Measurements from ENCODE around the gene TAX1BP1.

The TAX1BP1 gene

GRCh38 chr7:27759491-27759890, 19.5 kb downstream of the TAX1BP1 start:
- Histone ChIP-seq H3K4me1 (ENCODE audit: control insufficient read depth, insufficient read depth, low read length) (no peaks in the 10 kb centered on the region), H3K9me3 (ENCODE audit: control insufficient read depth, insufficient read depth, low read length) (no peaks in the 10 kb centered on the region), H3K9ac (ENCODE audit: low read depth, low read length) (no peak overlapping the region), H3K4me3 (ENCODE audit: low read depth, low read length) (no peak overlapping the region), H3K36me3 (ENCODE audit: control insufficient read depth, insufficient read depth, low read length) (no peaks in the 10 kb centered on the region), H3K27me3 (ENCODE audit: control insufficient read depth, insufficient read depth, low read length) (no peaks in the 10 kb centered on the region)

GRCh38 chr7:27762062-27762461, 22.1 kb downstream of the TAX1BP1 start:
- Histone ChIP-seq H3K36me3 (ENCODE audit: control insufficient read depth, insufficient read depth, low read length) (no peaks in the 10 kb centered on the region), H3K4me1 (ENCODE audit: control insufficient read depth, insufficient read depth, low read length) (no peaks in the 10 kb centered on the region), H3K9me3 (ENCODE audit: control insufficient read depth, insufficient read depth, low read length) (no peaks in the 10 kb centered on the region), H3K27me3 (ENCODE audit: control insufficient read depth, insufficient read depth, low read length) (no peaks in the 10 kb centered on the region), H3K9ac (ENCODE audit: low read depth, low read length) (no peak overlapping the region), H3K4me3 (ENCODE audit: low read depth, low read length) (no peak overlapping the region)

- H3K4me1 ChIP-seq (ENCODE audit: control insufficient read depth, insufficient read depth, low read length), result no peaks in the 10 kb centered on the region
- H3K27me3 ChIP-seq (ENCODE audit: control insufficient read depth, insufficient read depth, low read length), result no peaks in the 10 kb centered on the region
- H3K9me3 ChIP-seq (ENCODE audit: control insufficient read depth, insufficient read depth, low read length), result no peaks in the 10 kb centered on the region
- no peak overlapping the region for H3K4me3 ChIP-seq (ENCODE audit: low read depth, low read length)
- no peak overlapping the region for H3K9ac ChIP-seq (ENCODE audit: low read depth, low read length)
- no peaks in the 10 kb centered on the region for H3K36me3 ChIP-seq (ENCODE audit: control insufficient read depth, insufficient read depth, low read length)
Observed at GRCh38 chr7:27763983-27764508, 24.1 kb downstream of the TAX1BP1 start.

GRCh38 chr7:27765841-27766240, 25.9 kb downstream of the TAX1BP1 start:
- Histone ChIP-seq H3K4me1 (ENCODE audit: control insufficient read depth, insufficient read depth, low read length) (no peaks in the 10 kb centered on the region), H3K9me3 (ENCODE audit: control insufficient read depth, insufficient read depth, low read length) (no peaks in the 10 kb centered on the region), H3K4me3 (ENCODE audit: low read depth, low read length) (no peak overlapping the region), H3K9ac (ENCODE audit: low read depth, low read length) (no peak overlapping the region), H3K27me3 (ENCODE audit: control insufficient read depth, insufficient read depth, low read length) (no peaks in the 10 kb centered on the region), H3K36me3 (ENCODE audit: control insufficient read depth, insufficient read depth, low read length) (no peaks in the 10 kb centered on the region)

- H3K4me3 ChIP-seq (ENCODE audit: low read depth, low read length), result no peak overlapping the region
- H3K4me1 ChIP-seq (ENCODE audit: control insufficient read depth, insufficient read depth, low read length), result no peaks in the 10 kb centered on the region
- no peaks in the 10 kb centered on the region for H3K27me3 ChIP-seq (ENCODE audit: control insufficient read depth, insufficient read depth, low read length)
- no peaks in the 10 kb centered on the region for H3K9me3 ChIP-seq (ENCODE audit: control insufficient read depth, insufficient read depth, low read length)
- no peaks in the 10 kb centered on the region for H3K36me3 ChIP-seq (ENCODE audit: control insufficient read depth, insufficient read depth, low read length)
- no peak overlapping the region for H3K9ac ChIP-seq (ENCODE audit: low read depth, low read length)
Observed at GRCh38 chr7:27767374-27767773, 27.4 kb downstream of the TAX1BP1 start.

- H3K4me3 ChIP-seq (ENCODE audit: low read depth, low read length), result no peak overlapping the region
- H3K4me1 ChIP-seq (ENCODE audit: control insufficient read depth, insufficient read depth, low read length), result no peaks in the 10 kb centered on the region
- H3K36me3 ChIP-seq (ENCODE audit: control insufficient read depth, insufficient read depth, low read length), result no peaks in the 10 kb centered on the region
- H3K9ac ChIP-seq (ENCODE audit: low read depth, low read length), result no peak overlapping the region
- H3K9me3 ChIP-seq (ENCODE audit: control insufficient read depth, insufficient read depth, low read length), result no peaks in the 10 kb centered on the region
- no peaks in the 10 kb centered on the region for H3K27me3 ChIP-seq (ENCODE audit: control insufficient read depth, insufficient read depth, low read length)
Observed at GRCh38 chr7:27771111-27771510, 31.1 kb downstream of the TAX1BP1 start.

- no peaks in the 10 kb centered on the region for H3K27me3 ChIP-seq (ENCODE audit: control insufficient read depth, insufficient read depth, low read length)
- no peak overlapping the region for H3K4me3 ChIP-seq (ENCODE audit: low read depth, low read length)
- no peaks in the 10 kb centered on the region for H3K4me1 ChIP-seq (ENCODE audit: control insufficient read depth, insufficient read depth, low read length)
- H3K9me3 ChIP-seq (ENCODE audit: control insufficient read depth, insufficient read depth, low read length), result no peaks in the 10 kb centered on the region
- H3K9ac ChIP-seq (ENCODE audit: low read depth, low read length), result no peak overlapping the region
- H3K36me3 ChIP-seq (ENCODE audit: control insufficient read depth, insufficient read depth, low read length), result no peaks in the 10 kb centered on the region
Observed at GRCh38 chr7:27774717-27775328, 34.9 kb downstream of the TAX1BP1 start.

- Histone ChIP-seq H3K36me3 (ENCODE audit: control insufficient read depth, insufficient read depth, low read length) (no peaks in the 10 kb centered on the region), H3K9ac (ENCODE audit: low read depth, low read length) (no peak overlapping the region), H3K9me3 (ENCODE audit: control insufficient read depth, insufficient read depth, low read length) (no peaks in the 10 kb centered on the region), H3K4me3 (ENCODE audit: low read depth, low read length) (no peak overlapping the region), H3K4me1 (ENCODE audit: control insufficient read depth, insufficient read depth, low read length) (no peaks in the 10 kb centered on the region), H3K27me3 (ENCODE audit: control insufficient read depth, insufficient read depth, low read length) (no peaks in the 10 kb centered on the region)
Observed at GRCh38 chr7:27775782-27776181, 35.8 kb downstream of the TAX1BP1 start.

- no peaks in the 10 kb centered on the region for H3K9me3 ChIP-seq (ENCODE audit: control insufficient read depth, insufficient read depth, low read length)
- H3K4me1 ChIP-seq (ENCODE audit: control insufficient read depth, insufficient read depth, low read length), result no peaks in the 10 kb centered on the region
- no peak overlapping the region for H3K9ac ChIP-seq (ENCODE audit: low read depth, low read length)
- H3K36me3 ChIP-seq (ENCODE audit: control insufficient read depth, insufficient read depth, low read length), result no peaks in the 10 kb centered on the region
- H3K4me3 ChIP-seq (ENCODE audit: low read depth, low read length), result no peak overlapping the region
- H3K27me3 ChIP-seq (ENCODE audit: control insufficient read depth, insufficient read depth, low read length), result no peaks in the 10 kb centered on the region
Observed at GRCh38 chr7:27777662-27778061, 37.7 kb downstream of the TAX1BP1 start.

GRCh38 chr7:27779873-27780272, 39.9 kb downstream of the TAX1BP1 start:
- Histone ChIP-seq H3K36me3 (ENCODE audit: control insufficient read depth, insufficient read depth, low read length) (no peaks in the 10 kb centered on the region), H3K27me3 (ENCODE audit: control insufficient read depth, insufficient read depth, low read length) (no peaks in the 10 kb centered on the region), H3K4me1 (ENCODE audit: control insufficient read depth, insufficient read depth, low read length) (no peaks in the 10 kb centered on the region), H3K4me3 (ENCODE audit: low read depth, low read length) (no peak overlapping the region), H3K9me3 (ENCODE audit: control insufficient read depth, insufficient read depth, low read length) (no peaks in the 10 kb centered on the region), H3K9ac (ENCODE audit: low read depth, low read length) (no peak overlapping the region)

- Histone ChIP-seq H3K4me3 (ENCODE audit: low read depth, low read length) (no peak overlapping the region), H3K36me3 (ENCODE audit: control insufficient read depth, insufficient read depth, low read length) (peaks cover 4% of the 10 kb centered on the region), H3K4me1 (ENCODE audit: control insufficient read depth, insufficient read depth, low read length) (no peaks in the 10 kb centered on the region), H3K9me3 (ENCODE audit: control insufficient read depth, insufficient read depth, low read length) (no peaks in the 10 kb centered on the region), H3K9ac (ENCODE audit: low read depth, low read length) (no peak overlapping the region), H3K27me3 (ENCODE audit: control insufficient read depth, insufficient read depth, low read length) (no peaks in the 10 kb centered on the region)
Observed at GRCh38 chr7:27781188-27781587, 41.2 kb downstream of the TAX1BP1 start.

- Histone ChIP-seq H3K4me3 (ENCODE audit: low read depth, low read length) (no peak overlapping the region), H3K4me1 (ENCODE audit: control insufficient read depth, insufficient read depth, low read length) (no peaks in the 10 kb centered on the region), H3K9me3 (ENCODE audit: control insufficient read depth, insufficient read depth, low read length) (no peaks in the 10 kb centered on the region), H3K27me3 (ENCODE audit: control insufficient read depth, insufficient read depth, low read length) (no peaks in the 10 kb centered on the region), H3K9ac (ENCODE audit: low read depth, low read length) (no peak overlapping the region), H3K36me3 (ENCODE audit: control insufficient read depth, insufficient read depth, low read length) (peaks cover 4% of the 10 kb centered on the region)
Observed at GRCh38 chr7:27782849-27783248, 42.9 kb downstream of the TAX1BP1 start.

Measured in iPS-15b (cell line).